Measurements from ENCODE around the gene KCNT1. TPM values are rescaled to one million over a fixed set of nuclear protein-coding genes. Genes with fewer than 3 reads are reported as not detected.

KCNT1 gene
- total and polyA plus RNA-seq, 9 donors: 0.83 to 12.0 (median 3.7) TPM

DNA sequence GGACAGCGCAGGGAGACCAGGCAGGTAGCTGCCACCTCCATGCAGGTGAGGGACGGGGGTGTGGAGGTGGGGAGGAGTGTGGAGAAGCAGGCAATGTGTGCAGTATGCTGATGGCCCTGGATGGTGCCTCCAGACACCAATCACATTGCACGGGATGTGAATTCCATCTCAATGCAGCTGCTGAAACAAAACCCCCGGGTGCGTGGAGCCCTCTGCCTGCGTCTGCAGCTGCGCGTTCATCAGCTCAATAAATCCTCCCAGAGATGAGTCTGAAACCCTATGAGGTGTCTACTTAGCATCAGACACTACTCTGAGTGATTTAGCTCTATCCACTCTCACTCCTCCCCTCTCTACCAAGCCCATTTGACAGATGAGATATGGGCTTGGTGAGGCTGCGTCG, 13.0 kb upstream of the KCNT1 start:
- no peak overlapping the region for H3K27ac ChIP-seq
- TF ChIP-seq POLR2A (IDR thresholded peaks at IDR 0.05) (no peak), EP300 (IDR thresholded peaks at IDR 0.05) (no peak), CTCF (IDR thresholded peaks at IDR 0.05) (no peak)
- DNase-seq: no peak
- no peak overlapping the region for H3K4me3 ChIP-seq
- no peaks in the 10 kb centered on the region for H3K4me1 ChIP-seq (ENCODE audit: insufficient read depth)
- WGBS, 3 donors: 67 to 85% (median 84%) methylated on average over 10 of the region's 10 CpGs
- no peaks in the 10 kb centered on the region for H3K36me3 ChIP-seq
- no peaks in the 10 kb centered on the region for H3K9me3 ChIP-seq
- no peaks in the 10 kb centered on the region for H3K27me3 ChIP-seq
- intact Hi-C loops (cut with DNase I): no loop called here

DNA sequence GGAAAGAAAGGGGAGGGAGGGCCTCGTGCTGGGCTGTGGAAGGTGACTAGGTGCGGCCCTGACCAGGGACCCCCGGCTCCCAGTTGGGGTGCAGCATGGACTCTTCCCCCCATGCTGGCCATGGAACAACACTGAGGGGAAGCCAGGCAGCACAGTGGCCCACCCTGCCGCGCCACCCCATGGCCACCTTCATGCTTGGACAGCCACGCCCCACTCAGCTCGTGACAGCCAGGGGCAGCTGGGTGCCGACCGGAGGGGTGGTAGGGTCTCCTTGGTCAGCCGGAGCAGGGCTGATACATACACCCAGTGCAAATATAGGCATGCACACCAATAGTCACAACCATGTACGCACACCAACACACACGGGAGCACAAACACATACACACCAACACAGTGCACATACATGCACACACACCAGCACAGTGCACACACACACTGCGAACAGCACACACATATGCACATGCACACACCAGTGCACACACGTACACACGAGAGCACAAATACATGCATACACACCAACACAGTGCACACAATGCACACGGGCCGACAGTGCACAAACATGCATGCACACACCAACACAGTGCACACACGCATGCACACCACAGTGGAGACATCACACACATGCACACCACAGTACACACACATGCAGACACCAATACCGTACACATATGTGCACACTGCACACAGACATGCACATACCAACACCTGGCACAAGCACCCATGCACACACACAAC, 11.0 kb upstream of the KCNT1 start:
- H3K36me3 ChIP-seq: no peaks in the 10 kb centered on the region
- DNase-seq: no peak
- H3K9me3 ChIP-seq: no peaks in the 10 kb centered on the region
- no peak for TF ChIP-seq POLR2A (IDR thresholded peaks at IDR 0.05)
- TF ChIP-seq CTCF (IDR thresholded peaks at IDR 0.05): no peak
- no peak for TF ChIP-seq EP300 (IDR thresholded peaks at IDR 0.05)
- intact Hi-C loops (cut with DNase I): loop anchor here in 1 of 4 donors (10.0 kb wide), 1 partner anchor 64 kb away; no protein-coding TSS in a partner anchor
- no peaks in the 10 kb centered on the region for H3K4me1 ChIP-seq (ENCODE audit: insufficient read depth)
- H3K4me3 ChIP-seq: no peak overlapping the region
- no peak overlapping the region for H3K27ac ChIP-seq
- 84 to 96% (median 87%) methylated on average over 16 to 19 of the region's 19 CpGs for WGBS, 3 donors
- H3K27me3 ChIP-seq: no peaks in the 10 kb centered on the region

DNA sequence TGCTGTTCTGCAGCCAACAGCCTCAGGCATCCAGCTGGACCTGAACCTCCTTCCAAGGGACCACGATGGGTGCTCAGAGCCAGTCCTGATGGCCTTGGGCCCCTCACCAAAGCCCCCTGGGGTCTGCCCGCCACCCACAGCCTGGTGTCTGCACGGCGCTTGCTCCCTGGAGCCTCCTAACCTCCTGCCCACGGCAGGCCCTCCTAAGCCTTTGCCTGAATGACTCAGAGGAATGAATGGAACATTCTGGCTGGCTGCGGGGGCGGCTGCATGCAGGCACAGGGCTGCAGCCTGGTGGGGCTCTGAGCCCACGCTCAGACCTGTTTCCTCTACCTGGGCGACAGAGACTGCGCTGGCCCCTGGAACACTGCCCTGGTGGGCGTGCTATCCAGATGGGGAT, 9.6 kb upstream of the KCNT1 start:
- 49 to 61% (median 52%) methylated on average over 11 of the region's 11 CpGs for WGBS, 3 donors
- DNase-seq: no peak
- no peaks in the 10 kb centered on the region for H3K36me3 ChIP-seq
- no peaks in the 10 kb centered on the region for H3K27me3 ChIP-seq
- intact Hi-C loops (cut with DNase I): loop anchor here in 1 of 4 donors (10.0 kb wide), 1 partner anchor 62 kb away; no protein-coding TSS in a partner anchor
- H3K27ac ChIP-seq: no peak overlapping the region
- TF ChIP-seq CTCF (IDR thresholded peaks at IDR 0.05) (no peak), EP300 (IDR thresholded peaks at IDR 0.05) (no peak), POLR2A (IDR thresholded peaks at IDR 0.05) (no peak)
- H3K4me1 ChIP-seq (ENCODE audit: insufficient read depth): no peaks in the 10 kb centered on the region
- no peak overlapping the region for H3K4me3 ChIP-seq
- no peaks in the 10 kb centered on the region for H3K9me3 ChIP-seq

- Histone ChIP-seq H3K4me3 (no peak overlapping the region), H3K27ac (no peak overlapping the region), H3K36me3 (no peaks in the 10 kb centered on the region), H3K27me3 (no peaks in the 10 kb centered on the region), H3K9me3 (no peaks in the 10 kb centered on the region), H3K4me1 (ENCODE audit: insufficient read depth) (no peaks in the 10 kb centered on the region)
- intact Hi-C loops (cut with DNase I): loop anchor here in 1 of 4 donors (10.0 kb wide), 1 partner anchor 62 kb away; no protein-coding TSS in a partner anchor
- TF ChIP-seq POLR2A (IDR thresholded peaks at IDR 0.05): no peak
- TF ChIP-seq EP300 (IDR thresholded peaks at IDR 0.05): no peak
- no peak for DNase-seq
- 84 to 88% (median 84%) methylated on average over 16 of the region's 16 CpGs for WGBS, 3 donors
Observed at GRCh38 chr9:135693265-135693664, 8.7 kb upstream of the KCNT1 start.

- 82 to 90% (median 85%) methylated on average over 11 of the region's 11 CpGs for WGBS, 3 donors
- no peak for DNase-seq
- intact Hi-C loops (cut with DNase I): loop anchor here in 1 of 4 donors (10.0 kb wide), 1 partner anchor 61 kb away; no protein-coding TSS in a partner anchor
- Histone ChIP-seq H3K27ac (no peak overlapping the region), H3K36me3 (no peaks in the 10 kb centered on the region), H3K4me3 (no peak overlapping the region), H3K27me3 (no peaks in the 10 kb centered on the region), H3K9me3 (no peaks in the 10 kb centered on the region), H3K4me1 (ENCODE audit: insufficient read depth) (no peaks in the 10 kb centered on the region)
- TF ChIP-seq CTCF (IDR thresholded peaks at IDR 0.05) (no peak), POLR2A (IDR thresholded peaks at IDR 0.05) (no peak), EP300 (IDR thresholded peaks at IDR 0.05) (no peak)
Observed at GRCh38 chr9:135693771-135694170, 8.2 kb upstream of the KCNT1 start.
